ENCODE results near the gene TRIM62.

DNA sequence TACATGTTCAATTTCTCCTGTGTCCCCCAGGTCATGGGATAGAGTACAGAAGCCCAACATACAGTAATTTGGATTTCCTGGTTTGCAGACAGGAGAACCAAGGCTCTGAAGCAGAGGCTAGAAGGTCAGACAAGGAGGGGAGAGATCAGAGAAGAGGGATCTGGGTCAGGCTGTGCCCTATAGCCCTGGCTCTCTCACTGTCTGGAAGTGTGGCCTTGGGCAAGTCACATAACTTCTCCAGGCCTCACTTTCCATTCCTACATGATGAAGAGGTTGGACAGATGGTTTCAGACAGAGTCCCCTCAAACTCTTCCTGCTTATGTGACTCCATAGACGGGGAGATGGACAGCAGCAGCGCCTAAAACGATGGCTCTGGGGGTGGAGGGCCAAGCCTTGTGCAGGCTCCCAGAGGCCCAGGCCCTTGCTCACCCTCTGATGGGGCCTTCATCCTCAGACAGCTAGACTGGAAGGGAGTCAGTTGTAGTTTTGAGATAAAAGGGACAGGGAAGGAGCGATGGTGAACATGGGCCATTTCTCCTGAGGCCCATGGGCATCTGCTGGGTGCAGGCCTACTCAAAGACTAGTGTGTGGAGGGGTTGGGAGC lies 2.9 kb downstream of the TRIM62 start:
- TF ChIP-seq, protein P1, sequence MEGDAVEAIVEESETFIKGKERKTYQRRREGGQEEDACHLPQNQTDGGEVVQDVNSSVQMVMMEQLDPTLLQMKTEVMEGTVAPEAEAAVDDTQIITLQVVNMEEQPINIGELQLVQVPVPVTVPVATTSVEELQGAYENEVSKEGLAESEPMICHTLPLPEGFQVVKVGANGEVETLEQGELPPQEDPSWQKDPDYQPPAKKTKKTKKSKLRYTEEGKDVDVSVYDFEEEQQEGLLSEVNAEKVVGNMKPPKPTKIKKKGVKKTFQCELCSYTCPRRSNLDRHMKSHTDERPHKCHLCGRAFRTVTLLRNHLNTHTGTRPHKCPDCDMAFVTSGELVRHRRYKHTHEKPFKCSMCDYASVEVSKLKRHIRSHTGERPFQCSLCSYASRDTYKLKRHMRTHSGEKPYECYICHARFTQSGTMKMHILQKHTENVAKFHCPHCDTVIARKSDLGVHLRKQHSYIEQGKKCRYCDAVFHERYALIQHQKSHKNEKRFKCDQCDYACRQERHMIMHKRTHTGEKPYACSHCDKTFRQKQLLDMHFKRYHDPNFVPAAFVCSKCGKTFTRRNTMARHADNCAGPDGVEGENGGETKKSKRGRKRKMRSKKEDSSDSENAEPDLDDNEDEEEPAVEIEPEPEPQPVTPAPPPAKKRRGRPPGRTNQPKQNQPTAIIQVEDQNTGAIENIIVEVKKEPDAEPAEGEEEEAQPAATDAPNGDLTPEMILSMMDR (IDR thresholded peaks at IDR 0.05): no peak
- no peak for TF ChIP-seq POLR2A (IDR thresholded peaks at IDR 0.05)

Measured in heart left ventricle (tissue), 13 donors.